HG03159 (cell line): ENCODE results near the gene OLFM4.

Experiments
- ATAC-seq: cut with Tn5 transposase; IDR thresholded peaks from one replicate; pipeline ENCODE4 v1.9.1; 2021; ENCODE audit warnings: mild to moderate bottlenecking, moderate library complexity; ENCODE audit not compliant: unreplicated experiment

Gene OLFM4, protein sequence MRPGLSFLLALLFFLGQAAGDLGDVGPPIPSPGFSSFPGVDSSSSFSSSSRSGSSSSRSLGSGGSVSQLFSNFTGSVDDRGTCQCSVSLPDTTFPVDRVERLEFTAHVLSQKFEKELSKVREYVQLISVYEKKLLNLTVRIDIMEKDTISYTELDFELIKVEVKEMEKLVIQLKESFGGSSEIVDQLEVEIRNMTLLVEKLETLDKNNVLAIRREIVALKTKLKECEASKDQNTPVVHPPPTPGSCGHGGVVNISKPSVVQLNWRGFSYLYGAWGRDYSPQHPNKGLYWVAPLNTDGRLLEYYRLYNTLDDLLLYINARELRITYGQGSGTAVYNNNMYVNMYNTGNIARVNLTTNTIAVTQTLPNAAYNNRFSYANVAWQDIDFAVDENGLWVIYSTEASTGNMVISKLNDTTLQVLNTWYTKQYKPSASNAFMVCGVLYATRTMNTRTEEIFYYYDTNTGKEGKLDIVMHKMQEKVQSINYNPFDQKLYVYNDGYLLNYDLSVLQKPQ

GRCh38 chr13:53028637-53029203, at the start of gene OLFM4:
Gene OLFM4, plus strand, starts transcription at chr13:53028813. Its CDS starts 24 bp downstream, at chr13:53028837.
- no peak for ATAC-seq

GRCh38 chr13:52978989-52979388, 49.6 kb upstream of the OLFM4 start:
- ATAC-seq = no peak

DNA sequence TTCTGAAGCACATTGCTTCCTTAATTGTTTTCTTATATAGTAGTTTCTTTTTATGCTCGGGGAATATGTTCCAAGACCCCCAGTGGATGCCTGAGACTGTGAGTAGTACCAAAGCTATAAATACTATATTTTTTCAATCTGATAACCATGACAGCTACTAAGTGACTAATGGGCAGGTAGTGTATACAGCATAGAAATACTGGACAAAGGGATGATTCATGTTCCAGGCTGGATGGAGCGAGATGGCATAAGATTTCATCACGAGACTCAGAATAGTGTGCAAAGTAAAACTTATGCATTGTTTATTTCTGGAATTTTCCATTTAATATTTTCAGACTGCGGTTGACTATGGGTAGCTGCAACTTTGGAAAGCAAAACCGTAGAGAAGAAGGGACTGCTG, 47.9 kb upstream of the OLFM4 start:
- ATAC-seq = no peak

DNA sequence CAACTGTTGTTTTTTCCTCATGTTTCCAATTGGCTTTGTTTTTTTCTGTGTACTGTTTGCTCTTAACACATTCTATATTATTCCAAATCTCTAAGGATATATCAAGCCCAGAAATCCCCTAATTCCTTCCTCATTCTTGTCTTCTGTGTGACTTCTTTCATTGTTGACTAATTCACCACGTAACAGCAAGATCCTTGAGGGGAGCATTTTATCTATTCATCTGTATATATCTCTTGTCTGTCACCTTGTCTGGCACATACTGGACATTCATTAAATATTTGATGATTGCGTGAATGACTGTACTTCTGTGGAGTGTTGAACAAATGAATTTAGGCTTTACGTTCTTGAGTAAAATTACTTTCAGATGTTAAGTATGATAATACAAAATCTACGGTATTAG, 44.8 kb upstream of the OLFM4 start:
- no peak for ATAC-seq

GRCh38 chr13:52984881-52985363, 43.7 kb upstream of the OLFM4 start:
- no peak for ATAC-seq

DNA sequence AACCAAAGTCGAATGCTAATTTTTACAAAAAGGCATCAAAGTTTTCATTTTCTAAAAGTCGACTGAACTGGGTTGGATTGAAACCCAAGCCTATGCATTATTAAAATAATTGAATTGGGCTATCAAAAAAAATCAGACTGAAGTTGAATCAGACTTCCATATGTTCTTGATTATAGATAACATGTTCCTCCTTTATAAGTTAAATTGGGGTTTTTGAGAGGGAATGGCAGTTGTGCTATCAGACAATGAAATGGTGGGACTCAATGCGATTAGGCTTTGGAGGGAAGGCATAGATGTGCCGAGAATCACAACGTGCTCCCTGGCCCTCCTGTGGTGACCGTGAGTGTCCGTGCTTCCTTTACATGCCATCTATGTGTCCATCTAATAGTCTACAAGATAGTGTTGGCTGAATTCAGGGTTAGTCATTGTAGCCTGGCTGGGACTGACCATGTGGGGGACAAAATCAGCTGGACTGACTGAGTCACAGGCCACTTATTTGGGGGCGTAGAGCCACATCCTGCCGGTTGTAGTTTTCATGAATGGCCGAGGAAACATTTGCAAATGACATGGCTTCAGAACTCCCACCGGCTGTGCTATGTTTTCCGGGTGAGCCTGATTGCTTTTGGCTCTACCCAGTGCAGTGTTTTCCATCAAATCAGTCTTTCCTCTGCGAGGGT, 37.1 kb upstream of the OLFM4 start:
- ATAC-seq = no peak

DNA sequence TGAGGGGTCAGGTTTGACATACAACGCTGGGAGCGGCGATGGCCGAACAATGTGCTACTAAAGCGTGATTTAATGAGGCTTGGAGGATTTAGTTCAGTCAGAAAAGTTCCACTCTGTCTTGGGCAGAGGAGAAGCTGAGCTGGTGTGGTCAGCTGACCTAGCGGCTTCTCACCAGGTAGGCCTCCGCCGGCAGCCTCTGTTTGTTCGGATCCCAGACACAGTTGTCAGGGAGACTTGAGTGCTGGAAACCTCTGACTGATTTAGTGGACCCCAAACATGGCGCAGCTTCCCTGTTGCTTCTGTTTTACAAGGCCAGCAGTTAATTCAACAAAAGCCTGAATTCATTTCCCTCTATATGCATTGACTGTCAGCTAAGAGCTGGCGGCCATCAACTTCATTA, 36.5 kb upstream of the OLFM4 start:
- no peak for ATAC-seq

- no peak for ATAC-seq
These were observed 34.6 kb upstream of the OLFM4 start for GRCh38 chr13:52994051-52994450.

DNA sequence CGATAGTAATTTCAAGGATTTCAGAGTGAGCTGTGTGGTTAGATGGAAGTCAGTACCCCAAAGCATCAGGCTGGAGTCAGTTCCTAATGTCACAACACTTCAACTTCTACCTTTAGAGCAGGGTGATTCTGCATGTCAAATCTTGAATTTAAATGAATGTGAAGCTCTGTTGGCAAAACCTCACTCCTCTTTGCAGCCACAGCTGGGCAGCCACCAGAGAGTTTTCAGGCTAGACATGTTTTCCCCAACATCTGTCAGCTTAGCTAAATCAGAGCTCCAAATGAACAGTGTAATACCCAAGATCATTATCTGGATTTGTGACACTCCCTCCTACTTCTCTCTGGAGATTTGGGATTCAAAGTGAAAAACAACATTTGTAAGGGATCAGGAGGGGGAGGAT, 33.7 kb upstream of the OLFM4 start:
- ATAC-seq = no peak

DNA sequence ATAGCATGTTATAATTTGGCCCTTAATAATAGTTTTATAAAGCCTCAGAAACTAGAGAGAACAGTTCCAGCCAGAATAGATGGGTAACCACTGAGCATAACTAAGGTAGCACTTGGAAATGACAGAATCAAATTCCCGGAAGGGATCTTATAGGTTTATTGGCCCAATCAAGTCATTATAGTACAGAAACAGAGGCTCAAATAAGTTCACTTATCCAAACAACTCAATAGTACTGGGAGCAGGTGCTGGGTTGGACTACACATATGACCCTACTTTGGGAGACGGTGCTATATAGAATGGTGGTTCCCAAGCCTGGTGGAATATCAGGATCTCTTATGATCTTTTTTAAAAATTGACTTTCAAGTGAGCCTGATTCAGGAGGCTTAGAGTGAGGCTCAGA, 32.7 kb upstream of the OLFM4 start:
- ATAC-seq = no peak

DNA sequence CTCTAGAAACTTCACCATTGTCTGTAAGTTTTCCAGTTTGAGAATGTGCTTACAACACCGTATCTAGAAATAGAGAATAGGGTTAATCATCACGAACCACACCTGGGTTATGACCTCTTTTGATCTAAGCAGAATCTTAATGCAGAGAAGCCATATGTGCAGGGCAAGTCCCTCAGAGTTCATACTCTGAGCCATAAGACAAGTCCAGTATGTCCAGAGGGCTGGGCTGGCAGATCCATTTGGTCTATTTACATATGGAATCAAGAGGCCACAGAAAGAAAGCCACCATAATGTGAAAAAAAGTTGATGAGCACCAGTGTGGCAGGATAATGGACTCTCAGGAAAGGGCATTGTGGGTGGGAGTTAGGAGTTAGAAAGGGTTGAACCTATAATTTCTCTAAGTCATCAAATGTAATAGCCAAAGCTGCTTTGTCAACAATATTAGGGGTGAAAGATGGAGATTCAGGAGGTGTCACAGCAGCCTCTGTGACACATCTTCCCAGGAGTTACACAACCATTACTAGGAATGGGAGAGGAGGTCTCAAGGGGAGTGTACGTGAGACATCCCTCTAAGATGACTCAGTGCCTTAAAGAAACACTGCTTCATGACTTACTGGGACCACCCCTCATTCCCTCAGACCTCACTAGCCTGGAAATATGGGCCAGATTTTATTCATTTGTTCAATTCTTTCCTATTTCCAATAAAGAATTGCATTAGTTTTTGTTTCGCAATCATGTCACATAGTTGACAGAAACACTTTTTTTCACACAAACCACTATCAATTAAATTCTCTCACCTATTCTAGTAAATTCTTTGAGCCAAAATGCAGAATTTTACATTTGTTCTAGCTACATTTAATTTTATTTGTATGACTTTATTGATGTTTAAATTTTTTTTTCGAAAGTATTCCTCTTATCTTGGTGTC, 30.4 kb upstream of the OLFM4 start:
- ATAC-seq = no peak

DNA sequence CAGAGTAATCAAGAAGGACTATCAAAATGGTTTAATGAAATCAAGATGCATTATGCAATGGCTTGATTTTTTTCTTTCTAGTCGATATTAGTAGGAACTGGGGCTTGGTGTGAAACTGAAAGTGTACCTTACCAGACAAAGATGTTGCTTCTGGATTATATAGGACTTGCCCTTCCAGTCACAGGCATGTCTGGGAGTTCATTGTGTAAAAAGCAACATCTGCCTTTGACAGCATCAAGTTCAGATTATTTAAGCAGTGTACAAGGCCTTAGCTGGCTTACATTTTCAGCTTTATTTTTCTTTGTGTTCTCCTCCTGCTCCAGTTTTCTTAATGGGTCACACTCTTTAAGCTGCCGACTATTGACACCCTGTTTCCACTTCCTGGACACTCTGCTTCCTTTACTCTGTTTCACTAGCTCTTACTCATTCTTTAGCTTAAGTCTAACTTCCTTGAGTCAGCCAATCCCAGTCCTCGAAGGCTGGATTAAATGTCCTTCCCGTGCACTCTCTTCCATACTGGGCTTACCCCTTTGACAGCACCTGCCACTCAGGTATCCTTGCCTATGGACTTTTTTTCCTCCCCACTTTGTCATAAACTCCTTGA, 29.4 kb upstream of the OLFM4 start:
- ATAC-seq = no peak

GRCh38 chr13:53001444-53002225, 27.0 kb upstream of the OLFM4 start:
- no peak for ATAC-seq

- ATAC-seq = no peak
These were observed 24.0 kb upstream of the OLFM4 start for GRCh38 chr13:53004573-53004972.

- ATAC-seq = no peak
These were observed 23.0 kb upstream of the OLFM4 start for GRCh38 chr13:53005626-53006025.

GRCh38 chr13:53007872-53008271, 20.7 kb upstream of the OLFM4 start:
- no peak for ATAC-seq

GRCh38 chr13:53010374-53011105, 18.1 kb upstream of the OLFM4 start:
- no peak for ATAC-seq

DNA sequence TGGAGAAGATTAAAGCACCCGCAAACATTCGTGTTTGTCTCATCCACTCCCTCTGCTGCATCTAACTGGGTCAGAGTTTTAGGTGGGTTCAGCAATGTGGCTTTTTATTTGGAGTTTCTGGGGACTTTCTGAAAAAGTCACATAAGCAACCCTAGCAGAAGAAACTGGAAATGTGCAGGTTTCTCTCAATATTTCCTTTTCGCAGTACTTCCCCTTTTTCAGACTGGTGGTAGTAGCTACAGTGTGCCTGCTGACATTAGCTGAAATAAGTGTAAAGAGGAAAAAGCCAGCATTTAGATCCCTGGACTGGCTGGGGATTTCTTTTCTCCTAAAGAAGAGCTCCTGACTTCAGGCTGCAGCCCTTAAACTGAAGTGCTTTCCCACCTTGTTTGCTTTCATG, 15.9 kb upstream of the OLFM4 start:
- peak; percentile 53 for ATAC-seq

GRCh38 chr13:53013113-53013512, 15.5 kb upstream of the OLFM4 start:
- no peak for ATAC-seq
